HepG2 (cell line): Measurements from ENCODE around the gene SMIM8.
"Not testable (repeated sequence)": the region's sequence is repeated elsewhere in the genome, so short reads cannot be mapped to it uniquely, and the experiment has no call there.

Experiments
- ATF1 ChIP-seq: IDR thresholded peaks from 2 replicates; pipeline ENCODE4 v1.6.1; 2016; ENCODE audit warnings: mild to moderate bottlenecking, control low read depth
- BHLHE40 ChIP-seq: IDR thresholded peaks from 2 replicates; pipeline ENCODE4 v1.6.1; 2011; ENCODE audit warnings: low read length, improper control_type of control experiment
- CTCF ChIP-seq: sonication (generic); formaldehyde crosslinking; IDR thresholded peaks from 2 replicates; pipeline ENCODE4 v1.5.0; 2020; ENCODE audit warnings: mild to moderate bottlenecking, missing genetic modification reagents, moderate library complexity
- KDM1A ChIP-seq: IDR thresholded peaks from 2 replicates; pipeline ENCODE4 v1.6.1; 2016; ENCODE audit warnings: missing compliant biosample characterization
- MAX ChIP-seq: IDR thresholded peaks from 2 replicates; pipeline ENCODE4 v1.6.1; 2012; ENCODE audit warnings: inconsistent platforms
- POLR2AphosphoS2 ChIP-seq: IDR thresholded peaks from 2 replicates; pipeline ENCODE4 v1.6.1; 2011; ENCODE audit warnings: low read depth, low read length, improper control_type of control experiment
- REPIN1 ChIP-seq: sonication (generic); formaldehyde crosslinking; IDR thresholded peaks from 2 replicates; pipeline ENCODE4 v1.8.0; 2022; ENCODE audit warnings: missing genetic modification reagents, low read depth, mild to moderate bottlenecking, borderline replicate concordance
- RFX3 ChIP-seq: IDR thresholded peaks from 2 replicates; pipeline ENCODE4 v1.6.1; 2016; ENCODE audit warnings: missing biosample characterization, missing genetic modification reagents
- ZMYM3 ChIP-seq: sonication (generic); formaldehyde crosslinking; IDR thresholded peaks from 2 replicates; pipeline ENCODE4 v1.5.1; 2020; ENCODE audit warnings: mild to moderate bottlenecking, missing genetic modification reagents
- ZNF136 ChIP-seq: sonication (generic); formaldehyde crosslinking; IDR thresholded peaks from 2 replicates; pipeline ENCODE4 v1.8.1; 2022; ENCODE audit warnings: low read depth, mild to moderate bottlenecking, moderate library complexity, missing genetic modification reagents
- ZNF296 ChIP-seq: sonication (generic); formaldehyde crosslinking; conservative IDR thresholded peaks from 2 replicates; pipeline ENCODE4 v1.5.0; 2020; ENCODE audit warnings: mild to moderate bottlenecking, missing genetic modification reagents
- ZNF331 ChIP-seq: sonication (generic); formaldehyde crosslinking; IDR thresholded peaks from 2 replicates; pipeline ENCODE4 v1.4.0; 2020; ENCODE audit warnings: missing genetic modification reagents
- ZNF768 ChIP-seq: sonication (generic); formaldehyde crosslinking; IDR thresholded peaks from 2 replicates; pipeline ENCODE4 v1.4.0; 2020; ENCODE audit warnings: missing genetic modification reagents

- not testable (repeated sequence) for TF ChIP-seq RFX3; ZMYM3 (CRISPR knock-in tag); ATF1 (CRISPR knock-in tag); CTCF (CRISPR knock-in tag); BHLHE40; KDM1A; ZNF331 (CRISPR knock-in tag); ZNF296 (CRISPR knock-in tag); POLR2AphosphoS2; REPIN1 (CRISPR knock-in tag); ZNF768 (CRISPR knock-in tag); MAX; ZNF136 (CRISPR knock-in tag)
Observed at GRCh38 chr6:87323880-87324279, 1.5 kb downstream of the SMIM8 start.
